ENCODE data around the gene PIP5KL1.

Gene PIP5KL1

DNA sequence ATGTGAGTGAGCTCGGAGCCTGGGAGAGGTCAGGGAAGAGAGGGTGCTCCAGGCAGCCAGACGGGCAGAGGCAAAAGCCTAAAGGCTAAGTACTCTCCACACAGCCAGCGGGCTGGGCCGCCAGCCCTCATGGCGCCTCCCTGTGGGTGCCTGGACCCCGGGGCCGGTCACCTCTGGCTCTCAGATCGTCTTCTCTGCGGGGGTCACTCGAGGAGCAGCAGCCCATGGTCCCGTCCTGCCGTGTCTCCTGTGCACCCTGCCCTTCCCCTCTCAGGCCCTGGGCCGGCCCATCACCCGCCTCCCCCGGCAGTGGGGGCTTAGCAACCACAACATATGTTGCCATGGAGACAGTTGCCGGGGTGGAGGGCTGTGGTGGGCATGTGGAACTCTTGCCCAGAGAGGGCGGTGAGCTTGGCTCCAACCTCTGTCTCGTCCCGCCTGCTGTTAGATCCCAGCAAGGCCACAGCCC lies 57.3 kb downstream of the PIP5KL1 start:
- no peak for DNase-seq (ENCODE audit: low spot score)

DNA sequence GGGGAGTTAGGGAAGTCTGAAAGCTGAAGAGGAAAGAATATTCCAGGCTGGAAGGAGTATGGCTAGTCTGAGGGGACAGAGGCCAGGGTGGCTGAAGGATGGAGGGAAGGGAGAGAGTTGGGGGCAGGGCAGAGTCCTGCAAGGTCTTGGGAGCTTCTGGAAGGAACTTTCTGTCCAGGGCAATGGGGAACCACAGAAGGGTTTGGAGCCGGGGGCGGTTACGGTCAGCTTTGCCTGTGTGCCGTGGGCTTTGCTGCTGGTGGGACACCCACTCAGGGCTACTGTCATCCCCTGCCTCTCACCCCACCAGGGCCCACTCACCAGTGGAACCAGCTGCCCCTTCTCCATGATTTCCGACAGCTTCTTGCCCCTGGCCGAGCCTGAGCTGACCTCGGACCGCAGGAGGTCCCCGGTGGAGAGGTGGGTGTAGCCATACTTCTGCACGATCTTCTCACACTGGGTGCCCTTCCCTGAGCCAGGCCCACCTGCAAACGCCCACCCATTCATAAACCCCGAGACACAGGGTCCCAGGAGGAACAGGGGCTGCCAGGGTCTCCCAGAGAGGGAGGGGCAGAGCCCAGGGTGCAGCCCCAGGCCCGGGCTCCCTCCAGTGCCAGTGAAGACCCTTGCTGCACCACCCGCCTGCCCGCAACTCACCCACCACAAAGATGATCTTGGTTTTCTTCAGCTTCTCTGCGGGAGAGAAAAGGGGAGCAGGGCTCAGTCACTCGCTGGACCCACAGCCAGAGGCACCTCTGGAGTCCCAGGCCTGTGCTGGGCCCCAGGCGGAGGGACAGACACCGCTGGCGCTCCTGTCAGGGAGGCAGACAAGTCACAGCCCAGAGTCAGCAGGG lies 58.0 kb downstream of the PIP5KL1 start:
- no peak for DNase-seq (ENCODE audit: low spot score)

DNA sequence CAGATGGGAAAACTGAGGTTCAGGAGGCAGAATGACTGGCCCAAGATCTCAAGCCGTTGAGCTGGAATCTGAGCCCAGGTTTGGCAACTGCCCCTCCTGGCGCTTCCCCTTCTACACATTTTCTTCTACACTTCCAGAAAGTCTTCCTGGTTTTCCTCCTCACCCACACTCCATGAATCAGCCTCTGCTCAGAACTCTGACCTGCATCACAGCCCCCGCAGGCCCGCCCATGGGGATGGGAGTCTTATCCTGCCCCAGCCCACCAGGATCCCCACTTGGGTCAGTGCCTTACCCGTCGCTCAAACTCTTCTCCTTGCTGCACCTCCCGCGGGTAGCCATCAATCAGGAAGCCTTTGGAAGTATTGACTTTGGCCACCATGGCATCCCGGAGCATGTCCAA lies 59.0 kb downstream of the PIP5KL1 start:
- DNase-seq (ENCODE audit: low spot score) = no peak

DNA sequence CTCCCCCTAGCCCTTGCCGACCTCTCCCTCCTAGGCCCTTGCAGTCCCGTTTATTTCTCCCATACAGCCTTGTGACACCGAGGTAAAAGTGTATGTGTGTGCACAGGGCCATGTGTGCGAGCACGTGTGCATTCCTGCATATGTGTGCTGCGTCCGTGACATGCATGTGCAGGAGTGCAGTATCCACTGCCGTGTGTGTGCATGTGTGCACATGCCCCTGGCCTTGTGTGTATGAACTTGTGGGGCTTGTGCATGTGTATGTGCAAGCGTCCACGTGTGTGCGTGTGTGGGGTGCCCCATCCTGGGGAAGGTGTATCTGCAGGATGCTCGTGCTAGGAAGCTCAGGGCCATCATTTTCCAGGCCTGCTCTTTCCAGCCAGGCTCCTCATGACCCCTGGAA lies 59.7 kb downstream of the PIP5KL1 start:
- no peak for DNase-seq (ENCODE audit: low spot score)

Data from LoVo (cell line).